Measurements from ENCODE around the gene BCL2L15. TPM values are rescaled to one million over a fixed set of nuclear protein-coding genes. Genes with fewer than 3 reads are reported as not detected.

BCL2L15 gene
- total and polyA plus RNA-seq, 2 of the 13 experiments (the other 11 are each of a cell fraction or from before 2014, with no cell fraction given): 0.03 to 0.27 TPM

DNA sequence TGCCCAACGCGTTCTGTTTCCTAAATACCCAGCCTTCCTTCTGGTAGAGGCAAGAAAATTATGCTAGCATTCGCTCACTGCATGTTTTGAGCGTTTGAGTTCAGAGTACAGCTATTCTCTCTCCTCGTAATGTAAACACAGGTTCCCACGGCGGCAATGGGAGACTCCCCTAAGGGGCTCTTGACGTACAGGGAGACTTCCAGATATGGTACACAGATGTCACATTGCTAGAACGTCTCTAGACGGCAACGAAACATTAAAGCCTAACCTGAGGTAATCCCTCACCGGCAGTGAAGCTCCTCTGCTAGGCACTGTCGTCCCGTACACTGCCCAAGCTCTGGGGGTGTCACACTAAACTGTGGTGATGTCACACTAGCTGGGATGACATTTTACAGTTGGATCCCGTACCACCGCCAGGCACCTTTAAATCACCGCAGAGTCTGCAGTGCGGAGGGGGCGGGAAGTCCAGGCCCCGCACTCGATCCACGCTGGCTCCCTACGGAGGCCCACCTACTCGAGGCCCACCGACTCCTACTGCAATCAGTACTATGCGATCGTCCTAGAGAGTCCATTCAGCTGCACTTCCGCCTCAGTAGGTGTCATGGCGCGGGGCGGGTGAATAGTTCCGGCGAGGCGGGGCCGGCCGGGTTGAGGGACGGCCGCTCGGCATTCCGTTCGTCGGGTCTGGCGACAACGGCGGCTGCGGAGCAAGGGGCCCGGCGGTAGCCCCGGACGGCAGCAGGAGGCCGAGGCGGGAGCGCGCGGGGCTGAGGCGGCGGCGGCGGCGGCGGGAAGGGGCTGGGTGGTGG, 41.8 kb upstream of the BCL2L15 start, which contains the start of gene HIPK1 (continued):
- TF ChIP-seq, protein P1, sequence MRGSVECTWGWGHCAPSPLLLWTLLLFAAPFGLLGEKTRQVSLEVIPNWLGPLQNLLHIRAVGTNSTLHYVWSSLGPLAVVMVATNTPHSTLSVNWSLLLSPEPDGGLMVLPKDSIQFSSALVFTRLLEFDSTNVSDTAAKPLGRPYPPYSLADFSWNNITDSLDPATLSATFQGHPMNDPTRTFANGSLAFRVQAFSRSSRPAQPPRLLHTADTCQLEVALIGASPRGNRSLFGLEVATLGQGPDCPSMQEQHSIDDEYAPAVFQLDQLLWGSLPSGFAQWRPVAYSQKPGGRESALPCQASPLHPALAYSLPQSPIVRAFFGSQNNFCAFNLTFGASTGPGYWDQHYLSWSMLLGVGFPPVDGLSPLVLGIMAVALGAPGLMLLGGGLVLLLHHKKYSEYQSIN (CRISPR knock-in tag; IDR thresholded peaks at IDR 0.05; ENCODE audit: borderline replicate concordance): no peak
- TF ChIP-seq MAF1 (CRISPR knock-in tag; IDR thresholded peaks at IDR 0.05; ENCODE audit: borderline replicate concordance): no peak
- TF ChIP-seq, protein P2, sequence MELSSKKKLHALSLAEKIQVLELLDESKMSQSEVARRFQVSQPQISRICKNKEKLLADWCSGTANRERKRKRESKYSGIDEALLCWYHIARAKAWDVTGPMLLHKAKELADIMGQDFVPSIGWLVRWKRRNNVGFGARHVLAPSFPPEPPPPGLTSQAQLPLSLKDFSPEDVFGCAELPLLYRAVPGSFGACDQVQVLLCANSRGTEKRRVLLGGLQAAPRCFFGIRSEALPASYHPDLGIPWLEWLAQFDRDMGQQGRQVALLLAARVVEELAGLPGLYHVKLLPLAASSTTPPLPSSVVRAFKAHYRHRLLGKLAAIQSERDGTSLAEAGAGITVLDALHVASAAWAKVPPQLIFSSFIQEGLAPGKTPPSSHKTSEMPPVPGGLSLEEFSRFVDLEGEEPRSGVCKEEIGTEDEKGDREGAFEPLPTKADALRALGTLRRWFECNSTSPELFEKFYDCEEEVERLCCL (CRISPR knock-in tag; IDR thresholded peaks at IDR 0.05; ENCODE audit: borderline replicate concordance): no peak; the same call in 1 of the 2 replicates
- no peak for TF ChIP-seq ZNF256 (CRISPR knock-in tag; conservative IDR thresholded peaks at IDR 0.05)
- TF ChIP-seq, protein P3, sequence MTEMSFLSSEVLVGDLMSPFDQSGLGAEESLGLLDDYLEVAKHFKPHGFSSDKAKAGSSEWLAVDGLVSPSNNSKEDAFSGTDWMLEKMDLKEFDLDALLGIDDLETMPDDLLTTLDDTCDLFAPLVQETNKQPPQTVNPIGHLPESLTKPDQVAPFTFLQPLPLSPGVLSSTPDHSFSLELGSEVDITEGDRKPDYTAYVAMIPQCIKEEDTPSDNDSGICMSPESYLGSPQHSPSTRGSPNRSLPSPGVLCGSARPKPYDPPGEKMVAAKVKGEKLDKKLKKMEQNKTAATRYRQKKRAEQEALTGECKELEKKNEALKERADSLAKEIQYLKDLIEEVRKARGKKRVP (CRISPR knock-in tag; IDR thresholded peaks at IDR 0.05): peak in 1 of 2 experiments; percentile 73; a peak in 2 of 4 replicates
- TF ChIP-seq HMG20B (CRISPR knock-in tag; conservative IDR thresholded peaks at IDR 0.05): peak; percentile 68; the same call in 1 of the 2 replicates
- peak; percentile 36; the same call in 1 of the 2 replicates for TF ChIP-seq STAG1 (CRISPR knock-in tag; IDR thresholded peaks at IDR 0.05)
- TF ChIP-seq PAWR (CRISPR knock-in tag; IDR thresholded peaks at IDR 0.05; ENCODE audit: borderline replicate concordance): no peak
- peak; percentile 78 for TF ChIP-seq HNRNPLL (IDR thresholded peaks at IDR 0.05; ENCODE audit: low read depth, low read length, poor library complexity, severe bottlenecking)
- no peak for TF ChIP-seq PHB2 (IDR thresholded peaks at IDR 0.05; ENCODE audit: partially characterized antibody)
- TF ChIP-seq WIZ (CRISPR knock-in tag; IDR thresholded peaks at IDR 0.05): peak; percentile 49; the same call in 1 of the 2 replicates
- TF ChIP-seq PHF5A (CRISPR knock-in tag; IDR thresholded peaks at IDR 0.05; ENCODE audit: low read depth, unreplicated experiment): no peak
- TF ChIP-seq CAMTA2 (CRISPR knock-in tag; IDR thresholded peaks at IDR 0.05; ENCODE audit: borderline replicate concordance): no peak
- no peak for TF ChIP-seq ZNF296 (CRISPR knock-in tag; conservative IDR thresholded peaks at IDR 0.05)
- TF ChIP-seq, protein P4, sequence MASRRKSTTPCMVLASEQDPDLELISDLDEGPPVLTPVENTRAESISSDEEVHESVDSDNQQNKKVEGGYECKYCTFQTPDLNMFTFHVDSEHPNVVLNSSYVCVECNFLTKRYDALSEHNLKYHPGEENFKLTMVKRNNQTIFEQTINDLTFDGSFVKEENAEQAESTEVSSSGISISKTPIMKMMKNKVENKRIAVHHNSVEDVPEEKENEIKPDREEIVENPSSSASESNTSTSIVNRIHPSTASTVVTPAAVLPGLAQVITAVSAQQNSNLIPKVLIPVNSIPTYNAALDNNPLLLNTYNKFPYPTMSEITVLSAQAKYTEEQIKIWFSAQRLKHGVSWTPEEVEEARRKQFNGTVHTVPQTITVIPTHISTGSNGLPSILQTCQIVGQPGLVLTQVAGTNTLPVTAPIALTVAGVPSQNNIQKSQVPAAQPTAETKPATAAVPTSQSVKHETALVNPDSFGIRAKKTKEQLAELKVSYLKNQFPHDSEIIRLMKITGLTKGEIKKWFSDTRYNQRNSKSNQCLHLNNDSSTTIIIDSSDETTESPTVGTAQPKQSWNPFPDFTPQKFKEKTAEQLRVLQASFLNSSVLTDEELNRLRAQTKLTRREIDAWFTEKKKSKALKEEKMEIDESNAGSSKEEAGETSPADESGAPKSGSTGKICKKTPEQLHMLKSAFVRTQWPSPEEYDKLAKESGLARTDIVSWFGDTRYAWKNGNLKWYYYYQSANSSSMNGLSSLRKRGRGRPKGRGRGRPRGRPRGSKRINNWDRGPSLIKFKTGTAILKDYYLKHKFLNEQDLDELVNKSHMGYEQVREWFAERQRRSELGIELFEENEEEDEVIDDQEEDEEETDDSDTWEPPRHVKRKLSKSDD (CRISPR knock-in tag; IDR thresholded peaks at IDR 0.05; ENCODE audit: low read depth): peak; percentile 89
- TF ChIP-seq SOX5 (CRISPR knock-in tag; IDR thresholded peaks at IDR 0.05; ENCODE audit: borderline replicate concordance): peak; percentile 36; the same call in 1 of the 2 replicates
- TF ChIP-seq RFX3 (CRISPR knock-in tag; IDR thresholded peaks at IDR 0.05): no peak
- peak; percentile 83; the same call in 1 of the 2 replicates for TF ChIP-seq ZFP36L1 (CRISPR knock-in tag; IDR thresholded peaks at IDR 0.05)
- TF ChIP-seq ZNF598 (CRISPR knock-in tag; IDR thresholded peaks at IDR 0.05; ENCODE audit: borderline replicate concordance): no peak
- TF ChIP-seq GTF3A (CRISPR knock-in tag; conservative IDR thresholded peaks at IDR 0.05): no peak; the same call in 1 of the 2 replicates
- TF ChIP-seq, protein P5, sequence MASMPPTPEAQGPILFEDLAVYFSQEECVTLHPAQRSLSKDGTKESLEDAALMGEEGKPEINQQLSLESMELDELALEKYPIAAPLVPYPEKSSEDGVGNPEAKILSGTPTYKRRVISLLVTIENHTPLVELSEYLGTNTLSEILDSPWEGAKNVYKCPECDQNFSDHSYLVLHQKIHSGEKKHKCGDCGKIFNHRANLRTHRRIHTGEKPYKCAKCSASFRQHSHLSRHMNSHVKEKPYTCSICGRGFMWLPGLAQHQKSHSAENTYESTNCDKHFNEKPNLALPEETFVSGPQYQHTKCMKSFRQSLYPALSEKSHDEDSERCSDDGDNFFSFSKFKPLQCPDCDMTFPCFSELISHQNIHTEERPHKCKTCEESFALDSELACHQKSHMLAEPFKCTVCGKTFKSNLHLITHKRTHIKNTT (CRISPR knock-in tag; IDR thresholded peaks at IDR 0.05): no peak
- no peak for TF ChIP-seq TAF15 (IDR thresholded peaks at IDR 0.05; ENCODE audit: low read depth, low read length, poor library complexity, severe bottlenecking)

Data from HepG2 (cell line).